B cell (primary cell): ENCODE results near the gene TCAP. TPM values are rescaled to one million over a fixed set of nuclear protein-coding genes. Genes with fewer than 3 reads are reported as not detected.

Experiments used
- ATAC-seq: fragments of 200-7000 bp; cut with Tn5 transposase; one replicate; pipeline ENCODE4 v1.10.0; 2021; ENCODE audit warnings: low read depth, mild to moderate bottlenecking, moderate number of reproducible peaks, moderate library complexity
- CTCF ChIA-PET: fragments of 350-600 bp; sonication (Branson Sonifier 250); formaldehyde crosslinking; loops from one replicate; lab custom pipeline; 2021; ENCODE audit warnings: antibody characterized with exemption, inconsistent platforms; lab: Charles Lee
- POLR2A ChIA-PET: fragments of 350-600 bp; sonication (Branson Sonifier 250); formaldehyde crosslinking; loops from one replicate; lab custom pipeline; 2021; ENCODE audit warnings: antibody characterized with exemption; lab: Charles Lee
- DNase-seq: peaks from one replicate; pipeline ENCODE4 v3.0.0; 2013
- H2AFZ ChIP-seq: 2 replicates; pipeline ENCODE4 v1.6.1; 2012; ENCODE audit warnings: mild to moderate bottlenecking, low read depth, low read length; ENCODE audit not compliant: insufficient read depth, poor library complexity, severe bottlenecking
- H3K27ac ChIP-seq, 2 donors: 1 replicate in 1 of 2; 2 replicates in 1 of 2; pipeline ENCODE4 v1.5.1; 2012 to 2013; ENCODE audit warnings: low read length in 2 of 2, mild to moderate bottlenecking in 2 of 2, moderate library complexity in 1 of 2
- H3K27me3 ChIP-seq, 4 experiments: fragments of 200-600 bp in 1 of 4; sonication (generic) in 1 of 4; replicated peaks in 1 of 4; 1 replicate in 2 of 4; 2 replicates in 2 of 4; pipeline versions ENCODE4 v1.6.1 to v1.7.0; 2013 to 2016; ENCODE audit warnings: low read length in 3 of 4, mild to moderate bottlenecking in 2 of 4, mixed read lengths in 1 of 4, moderate library complexity in 1 of 4; ENCODE audit not compliant: insufficient read depth in 4 of 4, control insufficient read depth in 3 of 4; ENCODE audit errors: control extremely low read depth in 1 of 4
- H3K36me3 ChIP-seq, 2 experiments: replicated peaks in 1 of 2; 1 replicate in 1 of 2; 2 replicates in 1 of 2; pipeline versions ENCODE4 v1.6.1 to v1.7.1; 2013; ENCODE audit warnings: low read length in 1 of 2; ENCODE audit not compliant: insufficient read depth in 2 of 2, control insufficient read depth in 1 of 2; ENCODE audit errors: control extremely low read depth in 1 of 2, extremely low read depth in 1 of 2
- H3K4me1 ChIP-seq, 2 donors: fragments of 200-600 bp in 1 of 2; sonication (generic) in 1 of 2; 1 replicate in 1 of 2; 2 replicates in 1 of 2; pipeline versions ENCODE4 v1.5.1 to v1.6.1; 2013 to 2017; ENCODE audit warnings: low read length in 2 of 2; ENCODE audit not compliant: control insufficient read depth in 2 of 2, insufficient read depth in 2 of 2
- H3K4me2 ChIP-seq: replicated peaks from 2 replicates; pipeline ENCODE3; 2012; ENCODE audit warnings: mild to moderate bottlenecking, low read depth, low read length; ENCODE audit not compliant: poor library complexity, severe bottlenecking
- H3K4me3 ChIP-seq, 5 experiments: fragments of 200-600 bp in 1 of 5; sonication (generic) in 1 of 5; 1 replicate in 3 of 5; 2 replicates in 2 of 5; pipeline versions ENCODE4 v1.5.1 to v1.7.0; 2011 to 2016; ENCODE audit warnings: low read length in 4 of 5, mild to moderate bottlenecking in 4 of 5, low read depth in 2 of 5, control low read depth in 1 of 5, moderate library complexity in 1 of 5; ENCODE audit not compliant: insufficient read depth in 1 of 5; ENCODE audit errors: control extremely low read depth in 1 of 5, extremely low read depth in 1 of 5
- H3K79me2 ChIP-seq: fragments of 200-600 bp; sonication (generic); one replicate; pipeline ENCODE4 v1.6.0; 2016; ENCODE audit warnings: low read length; ENCODE audit not compliant: control insufficient read depth, insufficient read depth
- H3K9ac ChIP-seq: fragments of 200-600 bp; sonication (generic); 2 replicates; pipeline ENCODE4 v1.6.1; 2017; ENCODE audit warnings: mild to moderate bottlenecking, low read length, moderate library complexity
- H3K9me3 ChIP-seq, 3 donors: one replicate each; pipeline versions ENCODE4 v1.6.1 to v1.7.1; 2013; ENCODE audit warnings: low read length in 2 of 3; ENCODE audit not compliant: control insufficient read depth in 2 of 3, insufficient read depth in 1 of 3; ENCODE audit errors: control extremely low read depth in 1 of 3
- H4K20me1 ChIP-seq: 2 replicates; pipeline ENCODE4 v1.6.0; 2012; ENCODE audit warnings: mild to moderate bottlenecking, low read length; ENCODE audit not compliant: insufficient read depth, control insufficient read depth, poor library complexity, severe bottlenecking
- H3K27ac Mint-ChIP-seq: one replicate; pipeline ENCODE4 v1.8.0; 2021; ENCODE audit warnings: mixed read lengths
- H3K27me3 Mint-ChIP-seq: one replicate; pipeline ENCODE4 v1.8.0; 2021; ENCODE audit warnings: mixed read lengths
- H3K4me1 Mint-ChIP-seq: one replicate; pipeline ENCODE4 v1.8.0; 2021; ENCODE audit warnings: mixed read lengths
- H3K4me3 Mint-ChIP-seq: one replicate; pipeline ENCODE4 v1.8.0; 2021; ENCODE audit warnings: mixed read lengths
- H3K9me3 Mint-ChIP-seq: one replicate; pipeline ENCODE4 v1.8.0; 2022; ENCODE audit warnings: mixed read lengths; ENCODE audit not compliant: insufficient read depth
- EZH2 ChIP-seq: IDR thresholded peaks from 2 replicates; pipeline ENCODE4 v1.6.1; 2012; ENCODE audit warnings: borderline replicate concordance, low read depth, mild to moderate bottlenecking, moderate library complexity, low read length; ENCODE audit not compliant: insufficient read depth, poor library complexity, severe bottlenecking
- WGBS: methylation state at CpG from one replicate; pipeline ENCODE4 v1.1.5; 2013; ENCODE audit warnings: missing lambda C conversion rate; ENCODE audit not compliant: insufficient coverage; 5-methylcytosine and 5-hydroxymethylcytosine counted together
- intact Hi-C: fragments of 100-400 bp; cut with micrococcal nuclease; formaldehyde crosslinking; loops from one replicate; pipeline ENCODE4 v1.10.0; 2022
- polyA plus RNA-seq: library from polyadenylated mRNA; depleted of rRNA; stranded (reverse); fragments of >200 nt; gene quantifications from 2 replicates; pipeline ENCODE4 v1.2.3, GENCODE V29; 2012
- total RNA-seq, 2 donors: library from RNA; stranded (reverse); fragments of 120-200 nt in 1 of 2; gene quantifications; 1 replicate in 1 of 2; 2 replicates in 1 of 2; pipeline versions ENCODE4 v1.2.3 to v1.2.4, GENCODE V29; 2013 to 2022
- TF ChIP-seq, protein P1 (sequence below): fragments of 200-600 bp; IDR thresholded peaks from one replicate; pipeline ENCODE4 v1.8.0; 2022; ENCODE audit warnings: antibody characterized with exemption, mild to moderate bottlenecking

The TCAP gene
- total and polyA plus RNA-seq, 2 donors (not counting 1 experiment from before 2014, with no cell fraction given), result 3.8 to 5.1 TPM

DNA sequence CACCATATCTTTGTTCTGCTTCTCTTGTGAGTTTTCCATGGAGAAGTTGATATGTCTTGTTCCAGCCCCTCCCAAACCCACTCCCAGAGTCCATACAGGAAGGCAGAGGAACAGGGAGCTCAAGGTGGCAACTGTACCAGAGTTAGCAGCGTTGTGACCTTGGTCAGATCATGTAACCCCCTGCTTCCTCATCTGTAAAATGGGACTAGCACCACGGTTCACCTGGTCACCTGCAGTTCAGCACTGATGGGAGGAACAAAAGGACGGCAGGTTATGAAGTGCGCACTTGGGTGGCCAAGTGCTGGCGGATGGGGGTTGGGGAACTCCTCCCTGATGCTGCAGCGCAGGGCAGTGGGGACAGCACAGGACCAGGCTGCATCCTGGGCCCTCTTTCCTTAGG lies 49.7 kb upstream of the TCAP start:
- Histone ChIP-seq H3K9me3 (peaks cover 0 to 4% (median 0%) of the 10 kb centered on the region in 3 donors), H3K4me2 (no peak overlapping the region), H4K20me1 (no peaks in the 10 kb centered on the region), H3K4me1 (peaks cover 5 to 19% of the 10 kb centered on the region in 2 donors), H3K4me3 (no peak overlapping the region), H3K79me2 (no peaks in the 10 kb centered on the region), H2AFZ (no peak overlapping the region), H3K27ac (no peak overlapping the region), H3K27me3 (peaks cover 0 to 23% (median 1%) of the 10 kb centered on the region in 4 experiments), H3K36me3 (no peaks in the 10 kb centered on the region), H3K9ac (no peak overlapping the region)
- ChIA-PET POLR2A (interaction anchor here (0.5 kb wide), 1 partner anchor 260 kb away, joined by 6 read pairs; no protein-coding TSS in a partner anchor), CTCF (interaction anchor here (1.5 to 13.0 kb wide), 4 partner anchors 8 to 65 kb away, joined by 3 to 262 read pairs (median 8); no protein-coding TSS in a partner anchor)
- 71% methylated on average over 6 of the region's 6 CpGs for WGBS
- peak overlapping the region; percentile 37 for H3K27ac Mint-ChIP-seq
- no peak overlapping the region for H3K4me3 Mint-ChIP-seq
- no peak for DNase-seq
- ATAC-seq, result no peak
- intact Hi-C loops, result no loop called here
- no peaks in the 10 kb centered on the region for H3K9me3 Mint-ChIP-seq
- H3K4me1 Mint-ChIP-seq, result peaks cover 11% of the 10 kb centered on the region
- peaks cover 22% of the 10 kb centered on the region for H3K27me3 Mint-ChIP-seq
- TF ChIP-seq, protein P1, sequence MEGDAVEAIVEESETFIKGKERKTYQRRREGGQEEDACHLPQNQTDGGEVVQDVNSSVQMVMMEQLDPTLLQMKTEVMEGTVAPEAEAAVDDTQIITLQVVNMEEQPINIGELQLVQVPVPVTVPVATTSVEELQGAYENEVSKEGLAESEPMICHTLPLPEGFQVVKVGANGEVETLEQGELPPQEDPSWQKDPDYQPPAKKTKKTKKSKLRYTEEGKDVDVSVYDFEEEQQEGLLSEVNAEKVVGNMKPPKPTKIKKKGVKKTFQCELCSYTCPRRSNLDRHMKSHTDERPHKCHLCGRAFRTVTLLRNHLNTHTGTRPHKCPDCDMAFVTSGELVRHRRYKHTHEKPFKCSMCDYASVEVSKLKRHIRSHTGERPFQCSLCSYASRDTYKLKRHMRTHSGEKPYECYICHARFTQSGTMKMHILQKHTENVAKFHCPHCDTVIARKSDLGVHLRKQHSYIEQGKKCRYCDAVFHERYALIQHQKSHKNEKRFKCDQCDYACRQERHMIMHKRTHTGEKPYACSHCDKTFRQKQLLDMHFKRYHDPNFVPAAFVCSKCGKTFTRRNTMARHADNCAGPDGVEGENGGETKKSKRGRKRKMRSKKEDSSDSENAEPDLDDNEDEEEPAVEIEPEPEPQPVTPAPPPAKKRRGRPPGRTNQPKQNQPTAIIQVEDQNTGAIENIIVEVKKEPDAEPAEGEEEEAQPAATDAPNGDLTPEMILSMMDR, result no peak

DNA sequence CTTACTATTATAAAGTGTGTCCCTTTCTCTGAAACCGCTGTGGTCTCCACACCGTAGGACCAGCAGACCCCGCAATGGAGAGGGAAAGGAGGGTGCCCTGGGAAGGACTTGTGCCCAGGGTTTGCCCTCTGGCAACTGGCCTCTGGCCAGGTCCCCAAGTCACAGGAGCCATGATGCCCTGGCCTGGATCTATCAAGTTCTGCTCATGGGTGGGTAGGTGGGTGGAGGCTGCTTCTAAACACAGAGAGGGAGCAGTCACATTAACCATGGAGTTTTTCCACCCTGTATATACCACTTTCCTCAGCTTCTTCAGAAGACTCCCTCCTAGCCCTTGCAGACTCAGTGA lies 48.1 kb upstream of the TCAP start:
- Histone ChIP-seq H3K4me1 (peaks cover 9 to 28% of the 10 kb centered on the region in 2 donors), H3K27ac (no peak overlapping the region), H3K4me3 (peak overlapping the region in 4 of 5 experiments; percentile 33 to 73 (median 56)), H3K4me2 (peak overlapping the region; percentile 97), H3K27me3 (peaks cover 0 to 23% (median 0%) of the 10 kb centered on the region in 4 experiments), H3K9me3 (peaks cover 0 to 4% (median 0%) of the 10 kb centered on the region in 3 donors), H3K9ac (peak overlapping the region; percentile 67), H3K79me2 (no peaks in the 10 kb centered on the region), H3K36me3 (no peaks in the 10 kb centered on the region), H2AFZ (peak overlapping the region; percentile 75), H4K20me1 (no peaks in the 10 kb centered on the region)
- 80% methylated on average over 3 of the region's 3 CpGs for WGBS
- no peaks in the 10 kb centered on the region for H3K9me3 Mint-ChIP-seq
- DNase-seq (no peak), ATAC-seq (no peak)
- ChIA-PET CTCF (interaction anchor here (0.8 to 13.0 kb wide), 2 partner anchors 12 to 67 kb away, joined by 3 to 262 read pairs; no protein-coding TSS in a partner anchor), POLR2A (no interaction called here)
- peak overlapping the region; percentile 71 for H3K4me3 Mint-ChIP-seq
- intact Hi-C loops, result no loop called here
- peaks cover 15% of the 10 kb centered on the region for H3K4me1 Mint-ChIP-seq
- TF ChIP-seq, protein P1, result no peak
- TF ChIP-seq EZH2, result no peak
- H3K27ac Mint-ChIP-seq, result no peak overlapping the region
- peaks cover 13% of the 10 kb centered on the region for H3K27me3 Mint-ChIP-seq
